GM20431 (cell line): ENCODE measurements around the gene ESYT1.

ENCODE experiments used
- in situ Hi-C: fragments of 300-500 bp; cut with MseI, MboI; formaldehyde crosslinking; loops from one replicate; pipeline ENCODE4 v1.15.0; 2020; ENCODE audit warnings: low sequenced_read_pairs; ENCODE audit not compliant: unreplicated experiment

Gene ESYT1

GRCh38 chr12:56169229-56169759 lies 41.2 kb downstream of the ESYT1 start:
- in situ Hi-C loops: no loop called here

GRCh38 chr12:56172839-56173238 lies 44.8 kb downstream of the ESYT1 start:
- in situ Hi-C loops: no loop called here

- in situ Hi-C loops: no loop called here
Observed at GRCh38 chr12:56178347-56178746, 50.3 kb downstream of the ESYT1 start.

GRCh38 chr12:56186957-56187356 lies 58.9 kb downstream of the ESYT1 start:
- in situ Hi-C loops: no loop called here

GRCh38 chr12:56188131-56188777 lies 60.2 kb downstream of the ESYT1 start:
- in situ Hi-C loops: no loop called here

GRCh38 chr12:56188778-56189098 lies 60.7 kb downstream of the ESYT1 start:
- in situ Hi-C loops: no loop called here

GRCh38 chr12:56189099-56189917 lies 61.2 kb downstream of the ESYT1 start, which contains the start of gene SMARCC2:
Gene SMARCC2 (minus strand): TSS chr12:56189483. CDS start chr12:56189461, 22 bp downstream.
- in situ Hi-C loops: no loop called here

- in situ Hi-C loops: no loop called here
Observed at GRCh38 chr12:56189918-56190694, 62.0 kb downstream of the ESYT1 start.

- in situ Hi-C loops: no loop called here
Observed at GRCh38 chr12:56190695-56191155, 62.7 kb downstream of the ESYT1 start.

GRCh38 chr12:56192582-56192981 lies 64.5 kb downstream of the ESYT1 start:
- in situ Hi-C loops: no loop called here

- in situ Hi-C loops: no loop called here
Observed at GRCh38 chr12:56193025-56193578, 65.0 kb downstream of the ESYT1 start.
